ENCODE measurements around the gene ZNF84. TPM values are rescaled to one million over a fixed set of nuclear protein-coding genes. Genes with fewer than 3 reads are reported as not detected.
A peak's percentile ranks its signal among the peaks of the same experiment; 100 is the strongest.

Gene ZNF84
- 10 to 100 TPM; 56.6 to 84.9 (median 78.5) TPM for polyA plus RNA-seq (ENCODE audit: insufficient read length in 3 of 3)
- long read RNA-seq, donor 1, full-length matches to known transcripts, result 6 of 6 reads
- long read RNA-seq, donor 1, partial matches to known transcripts, result 0 of 6 reads
- long read RNA-seq, donor 1, other reads (novel, unspliced or antisense), result 0 of 6 reads
- long read RNA-seq, donor 2, partial matches to known transcripts, result 0 of 7 reads
- long read RNA-seq, donor 2, other reads (novel, unspliced or antisense), result 0 of 7 reads
- long read RNA-seq, donor 3, partial matches to known transcripts, result 0 of 4 reads
- long read RNA-seq, donor 3, other reads (novel, unspliced or antisense), result 0 of 4 reads
- long read RNA-seq, donor 4, partial matches to known transcripts, result 0 of 8 reads
- long read RNA-seq, donor 4, other reads (novel, unspliced or antisense), result 0 of 8 reads
- long read RNA-seq, donor 5, transcript ZNF84-208 (5 exons, 3,237 nt), result major isoform, 7 of 7 reads
- long read RNA-seq, donor 5, partial matches to known transcripts, result 0 of 7 reads
- long read RNA-seq, donor 5, other reads (novel, unspliced or antisense), result 0 of 7 reads
- long read RNA-seq, donor 6, full-length matches to known transcripts, result 10 of 10 reads
- long read RNA-seq, donor 6, partial matches to known transcripts, result 0 of 10 reads
- long read RNA-seq, donor 6, other reads (novel, unspliced or antisense), result 0 of 10 reads
- long read RNA-seq, donor 7, partial matches to known transcripts, result 0 of 6 reads
- long read RNA-seq, donor 7, other reads (novel, unspliced or antisense), result 0 of 6 reads
- long read RNA-seq, donor 8, full-length matches to known transcripts, result 6 of 6 reads
- long read RNA-seq, donor 8, partial matches to known transcripts, result 0 of 6 reads
- long read RNA-seq, donor 8, other reads (novel, unspliced or antisense), result 0 of 6 reads
- long read RNA-seq, donor 9, transcript ZNF84-208 (5 exons, 3,237 nt), result major isoform, 7 of 8 reads
- long read RNA-seq, donor 9, partial matches to known transcripts, result 0 of 8 reads
- long read RNA-seq, donor 9, other reads (novel, unspliced or antisense), result 0 of 8 reads
- long read RNA-seq, donor 10, full-length matches to known transcripts, result 9 of 9 reads
- long read RNA-seq, donor 10, partial matches to known transcripts, result 0 of 9 reads
- long read RNA-seq, donor 10, other reads (novel, unspliced or antisense), result 0 of 9 reads
- long read RNA-seq, donor 11, full-length matches to known transcripts, result 11 of 11 reads
- long read RNA-seq, donor 11, partial matches to known transcripts, result 0 of 11 reads
- long read RNA-seq, donor 11, other reads (novel, unspliced or antisense), result 0 of 11 reads
- long read RNA-seq, donor 12, transcript ZNF84-208 (5 exons, 3,237 nt), result major isoform, 6 of 14 reads
- long read RNA-seq, donor 12, partial matches to known transcripts, result 5 of 14 reads
- long read RNA-seq, donor 12, other reads (novel, unspliced or antisense), result 0 of 14 reads
- long read RNA-seq, donor 13, full-length matches to known transcripts, result 3 of 9 reads
- long read RNA-seq, donor 13, partial matches to known transcripts, result 6 of 9 reads
- long read RNA-seq, donor 13, other reads (novel, unspliced or antisense), result 0 of 9 reads
- long read RNA-seq, donor 14, result 0 reads
- long read RNA-seq, donor 15, partial matches to known transcripts, result 0 of 6 reads
- long read RNA-seq, donor 15, other reads (novel, unspliced or antisense), result 0 of 6 reads
- long read RNA-seq, donor 16, transcript ZNF84-208 (5 exons, 3,237 nt), result major isoform, 7 of 10 reads
- long read RNA-seq, donor 16, partial matches to known transcripts, result 0 of 10 reads
- long read RNA-seq, donor 16, other reads (novel, unspliced or antisense), result 0 of 10 reads

DNA sequence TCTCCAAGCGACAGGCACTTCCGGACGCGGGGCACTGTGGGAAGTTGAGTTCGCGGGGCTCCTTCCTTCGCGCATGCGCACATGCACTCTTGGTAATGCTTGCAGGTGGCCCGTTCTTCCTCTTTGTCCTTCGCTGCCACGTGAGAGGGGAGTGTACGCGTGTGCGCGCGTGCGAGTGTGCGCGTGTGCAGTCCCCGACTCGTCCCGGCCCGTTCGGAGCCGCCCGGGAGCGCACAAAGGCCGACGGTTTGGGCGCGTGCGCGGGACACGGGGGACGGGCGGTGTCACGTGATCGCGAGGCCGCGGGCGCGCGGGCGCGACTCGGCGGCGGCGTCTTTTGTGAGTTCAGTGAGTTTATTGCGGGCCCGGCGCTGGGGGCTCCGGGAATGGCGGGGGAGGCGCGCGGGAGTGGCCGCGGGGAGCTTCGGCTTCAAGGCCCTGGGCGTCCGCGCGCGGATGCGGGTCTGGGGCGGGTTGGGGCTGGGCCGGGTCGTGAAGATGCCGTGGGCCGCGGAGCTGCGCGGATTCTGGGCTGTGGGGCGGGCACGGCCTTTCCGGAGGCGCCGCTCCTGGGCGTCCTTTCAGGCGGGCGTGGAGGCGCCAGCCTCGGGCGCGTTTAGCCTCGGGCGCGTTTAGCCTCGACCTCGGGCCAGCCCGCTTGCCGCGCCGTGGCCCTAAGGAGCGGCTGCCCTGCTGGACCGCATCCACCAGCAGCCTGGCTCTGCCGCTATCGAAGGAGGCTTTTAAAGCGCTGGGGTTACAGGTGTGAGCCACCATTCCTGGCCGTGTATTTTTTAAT, at the start of gene ZNF84:
TSS of gene ZNF84 (plus strand) at position 303 of the 799 bp plus-strand sequence. CDS start 3,959 bp downstream, outside the sequence.
- peak; percentile 98 for DNase-seq

DNA sequence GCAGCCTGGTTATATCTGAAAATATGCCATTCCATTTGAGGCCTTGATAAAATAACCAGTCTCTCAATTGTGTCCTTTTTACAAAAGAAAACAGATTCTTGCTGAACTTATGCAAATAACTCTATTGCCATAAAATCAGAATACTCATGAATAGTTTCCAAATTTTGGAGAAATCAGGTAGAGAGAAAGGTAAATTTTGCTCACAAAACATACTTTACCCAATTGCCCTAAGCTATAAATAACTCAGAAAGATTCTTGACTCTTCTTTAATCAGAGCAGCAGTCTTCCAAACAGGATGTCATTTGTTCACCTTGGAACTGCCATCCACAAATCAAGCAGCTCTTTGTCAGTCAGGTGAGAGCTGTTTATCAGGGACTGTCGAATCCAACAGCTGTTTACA, 38.6 kb upstream of the ZNF84 start:
- no peak for DNase-seq

DNA sequence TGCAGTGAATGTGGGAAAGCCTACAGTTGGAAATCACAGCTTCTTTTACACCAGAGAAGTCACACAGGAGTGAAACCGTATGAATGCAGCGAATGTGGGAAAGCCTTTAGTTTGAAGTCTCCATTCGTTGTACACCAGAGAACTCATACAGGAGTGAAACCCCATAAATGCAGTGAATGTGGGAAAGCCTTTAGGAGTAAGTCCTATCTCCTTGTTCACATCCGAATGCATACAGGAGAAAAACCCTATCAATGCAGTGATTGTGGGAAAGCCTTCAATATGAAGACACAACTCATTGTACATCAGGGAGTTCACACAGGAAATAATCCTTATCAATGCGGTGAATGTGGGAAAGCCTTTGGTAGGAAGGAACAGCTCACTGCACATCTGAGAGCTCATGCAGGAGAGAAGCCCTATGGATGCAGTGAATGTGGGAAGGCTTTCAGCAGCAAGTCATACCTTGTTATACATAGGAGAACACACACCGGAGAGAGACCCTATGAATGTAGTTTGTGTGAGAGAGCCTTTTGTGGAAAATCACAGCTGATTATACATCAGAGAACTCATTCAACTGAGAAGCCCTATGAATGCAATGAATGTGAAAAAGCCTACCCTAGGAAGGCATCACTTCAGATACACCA, 26.5 kb upstream of the ZNF84 start:
- no peak for DNase-seq

DNA sequence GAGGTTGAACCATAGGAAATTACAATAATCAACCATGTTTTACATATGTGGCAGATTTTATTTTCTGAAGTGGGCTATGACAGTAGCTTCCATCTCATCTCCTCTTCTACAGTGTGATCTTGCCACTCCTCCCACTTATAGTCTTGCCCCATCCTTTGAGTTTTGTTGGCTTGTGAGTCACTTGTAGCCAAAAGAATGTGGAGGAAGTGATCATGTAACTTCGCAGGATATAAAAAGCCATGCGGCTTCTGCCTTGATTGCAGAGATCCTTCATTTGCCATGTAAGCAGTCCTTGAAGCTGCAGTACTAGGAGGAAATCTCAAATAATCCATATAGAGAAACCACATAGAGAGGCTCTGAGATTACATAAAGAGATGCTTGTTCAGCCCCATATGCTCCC, 13.7 kb upstream of the ZNF84 start:
- DNase-seq, result no peak

DNA sequence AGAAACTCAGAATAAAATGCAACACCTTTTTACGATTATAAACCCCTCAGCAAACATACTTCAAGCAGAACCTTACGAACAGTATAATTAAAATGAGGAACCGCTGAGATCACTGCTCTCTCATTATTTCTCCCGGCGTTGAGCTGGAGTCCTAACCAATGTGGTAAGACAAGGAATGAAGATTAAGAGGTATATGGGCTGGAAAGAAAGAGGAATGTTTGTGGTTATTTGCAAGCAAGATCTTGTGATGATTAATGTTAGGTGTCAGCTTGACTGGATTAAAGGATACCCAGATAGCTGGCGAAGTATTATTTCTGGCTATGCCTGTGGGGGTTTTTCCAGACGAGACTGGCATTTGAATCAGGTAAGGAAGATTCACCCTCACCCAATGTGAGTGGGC, 10.3 kb upstream of the ZNF84 start:
- DNase-seq, result no peak

DNA sequence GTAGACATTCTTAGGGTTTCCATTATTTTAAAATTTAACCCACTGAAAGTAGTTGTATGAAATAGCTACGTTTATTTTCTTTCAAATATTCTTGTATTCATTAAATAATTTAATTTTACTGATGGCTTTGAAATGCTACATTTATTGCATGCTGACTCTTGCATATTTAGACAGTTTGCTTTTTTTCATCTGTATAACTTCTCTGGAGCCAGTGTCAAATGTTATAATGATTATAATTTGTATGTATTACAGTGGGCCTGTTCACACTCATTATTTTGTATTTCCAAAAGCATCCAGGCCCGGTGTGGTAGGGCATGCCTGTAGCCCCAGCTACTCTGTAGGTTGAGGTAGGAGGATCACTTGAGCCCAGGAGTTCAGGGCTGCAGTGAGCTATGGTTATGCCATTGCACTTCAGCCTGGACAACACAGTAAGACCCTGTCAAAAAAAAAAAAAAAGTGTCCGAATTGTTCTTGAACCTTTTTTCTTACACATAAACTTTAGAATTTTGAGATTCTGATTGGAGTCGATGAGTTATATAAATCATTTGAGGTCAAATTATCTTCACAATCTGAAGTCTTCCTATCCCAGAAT, 905 bp downstream of the ZNF84 start:
- DNase-seq, result no peak

DNA sequence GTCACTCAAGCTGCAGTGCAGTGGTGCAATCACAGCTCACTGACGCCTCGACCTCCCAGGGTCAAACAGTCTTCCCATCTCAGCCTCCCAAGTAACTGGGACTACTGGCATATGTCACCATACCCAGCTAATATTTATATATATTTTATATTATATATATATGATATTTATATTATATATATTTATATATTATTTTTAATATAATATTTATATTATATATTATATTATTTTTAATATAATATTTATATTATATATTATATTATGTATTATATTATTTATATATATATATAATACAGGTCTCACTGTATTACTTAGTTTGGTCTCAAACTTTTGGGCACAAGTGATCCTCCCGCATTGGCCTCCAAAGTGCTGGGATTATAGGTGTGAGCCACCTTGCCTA, 9.4 kb downstream of the ZNF84 start:
- DNase-seq, result no peak

DNA sequence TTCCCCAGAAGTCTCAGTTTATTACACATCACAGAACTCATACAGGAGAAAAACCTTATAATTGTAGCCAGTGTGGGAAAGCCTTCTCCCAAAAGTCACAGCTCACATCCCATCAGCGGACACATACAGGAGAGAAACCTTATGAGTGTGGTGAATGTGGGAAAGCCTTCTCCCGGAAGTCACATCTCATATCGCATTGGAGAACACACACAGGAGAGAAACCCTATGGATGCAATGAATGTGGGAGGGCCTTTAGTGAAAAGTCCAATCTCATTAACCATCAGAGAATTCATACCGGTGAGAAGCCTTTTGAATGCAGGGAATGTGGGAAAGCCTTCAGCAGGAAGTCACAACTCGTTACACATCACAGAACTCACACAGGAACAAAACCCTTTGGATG, 20.1 kb downstream of the ZNF84 start:
- no peak for DNase-seq

DNA sequence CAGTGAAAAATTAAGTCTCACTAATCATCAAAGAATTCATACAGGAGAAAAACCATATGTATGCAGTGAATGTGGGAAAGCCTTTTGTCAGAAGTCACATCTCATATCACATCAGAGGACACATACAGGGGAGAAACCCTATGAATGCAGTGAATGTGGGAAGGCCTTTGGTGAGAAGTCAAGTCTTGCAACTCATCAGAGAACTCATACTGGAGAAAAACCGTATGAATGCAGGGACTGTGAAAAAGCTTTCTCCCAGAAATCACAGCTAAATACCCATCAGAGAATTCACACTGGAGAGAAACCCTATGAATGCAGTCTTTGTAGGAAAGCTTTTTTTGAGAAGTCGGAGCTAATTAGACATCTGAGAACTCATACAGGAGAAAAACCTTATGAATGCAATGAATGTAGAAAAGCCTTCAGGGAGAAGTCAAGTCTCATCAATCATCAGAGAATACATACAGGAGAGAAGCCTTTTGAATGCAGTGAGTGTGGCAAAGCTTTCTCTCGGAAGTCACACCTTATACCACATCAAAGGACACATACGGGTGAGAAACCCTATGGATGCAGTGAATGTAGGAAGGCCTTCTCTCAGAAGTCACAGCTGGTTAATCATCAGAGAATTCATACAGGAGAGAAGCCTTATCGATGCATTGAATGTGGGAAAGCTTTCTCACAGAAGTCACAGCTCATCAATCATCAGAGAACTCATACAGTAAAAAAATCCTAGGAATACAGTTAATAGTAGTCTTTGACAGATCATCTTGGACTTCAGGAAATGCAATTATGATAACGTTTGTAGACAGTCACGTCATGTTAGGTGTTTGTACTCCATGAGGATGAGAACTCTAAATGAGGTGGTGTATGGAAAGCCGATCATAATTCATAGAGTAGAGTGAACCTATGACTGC, 21.1 kb downstream of the ZNF84 start:
- DNase-seq, result no peak

DNA sequence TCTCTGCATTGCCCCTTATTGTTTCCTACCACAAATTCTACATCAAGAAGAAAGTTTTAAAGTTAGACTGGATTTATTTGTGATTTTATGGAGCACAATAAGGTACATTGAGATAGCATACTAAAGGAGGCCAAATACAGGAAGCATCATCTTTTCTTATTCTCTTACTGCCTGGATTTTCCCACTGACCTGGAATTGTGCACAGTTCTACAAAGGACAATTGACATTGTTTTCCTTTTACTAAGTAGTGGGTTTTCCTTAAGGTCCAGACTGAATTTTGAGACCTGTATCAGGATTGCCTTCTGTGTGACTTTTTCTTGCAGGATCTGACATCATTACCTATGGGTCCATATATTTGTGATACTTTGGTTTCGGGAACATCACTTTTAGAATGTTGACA, 24.6 kb downstream of the ZNF84 start:
- DNase-seq, result no peak

DNA sequence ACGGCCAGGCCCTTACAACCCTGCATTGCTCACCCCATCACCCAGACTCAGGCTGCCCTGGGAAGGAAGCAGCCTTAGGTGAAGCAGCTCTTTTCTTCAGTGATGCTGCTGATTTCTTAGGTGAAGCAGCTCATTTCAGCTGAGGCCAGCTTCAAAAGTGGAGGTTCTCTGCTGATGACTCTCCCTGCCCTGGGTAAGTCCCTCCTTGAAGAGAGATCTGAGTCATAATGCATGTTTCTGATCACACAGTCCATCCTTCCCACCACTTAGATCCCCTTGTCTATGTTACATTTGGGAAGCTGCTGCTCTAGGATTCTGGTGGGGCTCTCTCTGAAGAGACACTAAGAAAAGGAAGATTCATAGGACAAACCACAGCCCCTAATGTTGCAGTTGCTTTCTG, 26.2 kb downstream of the ZNF84 start:
- DNase-seq, result no peak

DNA sequence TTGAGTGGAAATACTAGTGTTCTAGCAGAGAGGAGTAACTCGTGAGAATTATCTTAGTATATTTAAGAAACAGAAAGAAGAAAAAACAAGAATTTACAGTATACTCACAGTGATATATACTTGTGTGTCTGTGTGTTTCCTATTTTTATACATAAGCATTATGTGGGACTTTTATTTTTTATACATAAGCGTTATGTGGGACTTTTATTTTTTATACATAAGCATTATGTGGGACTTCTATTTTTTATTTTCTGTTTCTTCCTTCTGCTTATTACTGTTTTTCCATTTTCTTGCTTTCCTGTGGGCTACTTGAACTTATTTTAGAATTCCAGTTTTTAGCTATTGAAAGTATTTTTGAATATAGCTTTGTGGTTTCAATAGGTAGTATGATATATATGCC, 36.5 kb downstream of the ZNF84 start:
- no peak for DNase-seq

DNA sequence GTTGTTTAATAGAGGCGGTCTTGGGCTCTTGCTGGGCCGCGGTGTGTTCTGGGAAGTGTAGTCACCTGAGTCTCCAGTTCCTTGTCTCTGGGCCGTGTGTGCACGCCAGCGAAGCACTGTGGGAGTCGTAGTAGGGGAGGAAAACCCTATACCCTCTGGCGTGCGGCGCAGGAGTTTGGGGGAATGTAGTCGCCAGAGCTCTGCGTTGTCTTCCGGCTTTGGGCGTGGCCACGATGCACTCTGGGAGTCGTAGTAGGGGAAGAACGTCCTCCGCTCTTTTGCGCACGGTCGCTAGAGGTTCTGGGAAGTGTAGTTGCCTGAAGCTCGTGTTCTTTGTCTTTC, 42.7 kb downstream of the ZNF84 start:
- DNase-seq, result peak; percentile 99

DNA sequence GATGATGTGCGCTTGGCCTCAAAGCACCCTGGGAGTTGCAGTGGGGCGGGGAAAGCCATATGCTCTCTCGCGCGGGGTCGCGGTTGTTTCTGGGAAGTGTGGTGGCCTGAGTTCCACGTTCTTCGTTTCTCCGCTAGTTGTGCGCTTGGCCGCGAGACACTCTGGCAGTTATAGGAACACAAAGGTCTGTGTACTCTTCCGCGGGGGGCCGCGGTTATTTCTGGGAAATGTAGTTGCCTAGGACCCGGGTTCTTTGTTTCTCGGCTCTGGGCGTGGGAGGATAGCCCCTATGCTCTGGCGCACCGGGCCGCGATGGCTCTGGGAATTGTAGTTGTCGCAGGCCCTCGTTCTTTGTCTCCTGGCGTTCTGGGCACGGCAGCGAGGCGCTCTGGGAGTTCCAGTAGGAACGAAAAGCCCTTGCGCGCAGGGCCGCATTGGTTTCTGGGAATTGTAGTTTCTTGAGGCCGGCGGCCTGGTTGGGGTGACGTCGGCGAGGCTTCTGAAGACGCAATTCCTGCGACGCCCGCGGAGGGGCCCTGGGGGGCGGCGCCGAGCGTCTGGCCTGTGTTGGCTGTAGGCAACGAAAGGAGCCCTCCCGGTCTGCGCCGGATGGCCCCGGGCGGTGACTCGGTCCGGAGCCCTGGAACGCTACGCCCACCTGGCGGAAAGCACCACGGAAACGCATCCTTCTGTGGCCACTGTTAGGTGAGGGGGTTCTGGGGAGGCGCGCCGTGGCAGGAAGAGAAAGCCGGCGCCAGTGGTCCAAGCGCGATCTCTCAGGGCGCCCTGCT, 43.3 kb downstream of the ZNF84 start, which contains the start of gene ZNF140:
TSS of gene ZNF140 (plus strand) at position 556 of the 791 bp plus-strand sequence. CDS start 398 bp downstream, outside the sequence.
- DNase-seq, result peak; percentile 98

DNA sequence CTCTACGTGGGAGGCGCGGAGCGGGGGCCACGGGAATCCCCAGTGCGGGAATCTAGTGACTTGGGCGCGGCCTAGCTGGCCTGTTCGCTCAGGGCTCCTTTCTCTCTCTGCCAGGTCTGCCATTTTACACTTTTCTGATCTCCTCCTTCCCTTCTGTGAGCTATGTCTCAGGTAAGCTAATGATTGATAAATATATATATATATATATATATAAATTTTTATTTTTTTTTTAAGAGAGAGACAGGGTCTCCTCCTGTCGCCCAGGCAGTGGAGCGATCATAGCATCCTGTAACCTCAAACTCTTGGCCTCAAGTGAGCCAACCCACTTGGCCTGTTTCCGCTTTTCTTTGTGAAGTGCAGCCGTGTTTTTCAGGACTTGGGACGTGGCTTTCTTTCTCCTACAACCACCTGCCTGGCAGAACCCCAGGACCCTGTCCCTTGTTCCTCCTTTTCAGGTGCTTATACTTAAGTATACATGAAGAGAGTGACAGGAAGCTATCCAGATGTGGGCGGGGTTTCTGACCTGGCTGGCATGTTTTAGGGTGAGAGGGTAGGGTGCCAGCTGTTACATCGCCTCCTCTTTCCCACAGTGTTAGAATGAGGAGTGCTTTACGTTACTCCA, 44.0 kb downstream of the ZNF84 start:
- DNase-seq, result no peak

DNA sequence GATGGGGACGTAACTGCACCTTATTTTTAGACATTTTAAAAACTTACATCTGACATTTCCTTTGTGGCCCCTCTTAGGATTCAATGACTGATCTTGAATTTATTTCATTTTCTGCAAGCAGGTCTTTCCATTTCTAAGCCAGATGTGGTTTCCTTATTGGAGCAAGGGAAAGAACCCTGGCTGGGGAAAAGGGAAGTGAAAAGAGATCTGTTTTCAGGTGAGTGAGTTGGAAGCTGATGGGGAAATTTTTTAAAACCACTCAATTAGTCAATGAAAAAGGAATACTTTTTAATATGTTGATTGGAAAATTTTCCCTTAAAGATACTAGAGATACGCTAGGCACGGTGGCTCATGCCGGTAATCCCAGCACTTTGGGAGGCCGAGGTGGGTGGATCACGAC, 46.0 kb downstream of the ZNF84 start:
- DNase-seq, result no peak

DNA sequence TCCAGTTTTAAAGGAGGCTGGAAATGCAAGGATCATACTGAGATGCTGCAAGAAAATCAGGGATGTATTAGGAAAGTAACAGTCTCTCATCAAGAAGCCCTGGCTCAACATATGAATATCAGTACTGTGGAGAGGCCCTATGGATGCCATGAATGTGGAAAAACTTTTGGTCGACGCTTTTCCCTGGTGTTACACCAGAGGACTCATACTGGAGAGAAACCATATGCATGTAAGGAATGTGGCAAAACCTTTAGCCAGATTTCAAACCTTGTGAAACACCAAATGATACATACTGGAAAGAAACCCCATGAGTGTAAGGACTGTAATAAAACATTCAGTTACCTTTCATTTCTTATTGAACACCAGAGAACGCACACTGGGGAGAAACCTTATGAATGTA, 68.3 kb downstream of the ZNF84 start:
- no peak for DNase-seq
